Fibroblast of the aortic adventitia (primary cell): ENCODE data around the gene TMC6. TPM values are rescaled to one million over a fixed set of nuclear protein-coding genes. Genes with fewer than 3 reads are reported as not detected.
A peak's percentile ranks its signal among the peaks of the same experiment; 100 is the strongest.
"Not testable (repeated sequence)": the region's sequence is repeated elsewhere in the genome, so short reads cannot be mapped to it uniquely, and the experiment has no call there.

ENCODE experiments used
- DNase-seq: peaks from one replicate; pipeline ENCODE4 v3.0.0-alpha.2; 2010; ENCODE audit warnings: low read depth
- H3K4me3 ChIP-seq: 2 replicates; pipeline ENCODE4 v1.5.1; 2011; ENCODE audit warnings: low read depth, mild to moderate bottlenecking, control low read depth, low read length, moderate library complexity
- total RNA-seq: library from RNA; depleted of rRNA; stranded (reverse); fragments of >200 nt; gene quantifications from 2 replicates; pipeline ENCODE4 v1.2.3, GENCODE V29; 2012; ENCODE audit warnings: low replicate concordance
- TF ChIP-seq, protein P1 (sequence below): IDR thresholded peaks from 2 replicates; pipeline ENCODE4 v1.5.1; 2011; ENCODE audit warnings: mild to moderate bottlenecking, low read length, control low read depth, inconsistent platforms; ENCODE audit not compliant: insufficient read depth

Gene TMC6
- total RNA-seq, 1 donor, result not detected

- TF ChIP-seq, protein P1, sequence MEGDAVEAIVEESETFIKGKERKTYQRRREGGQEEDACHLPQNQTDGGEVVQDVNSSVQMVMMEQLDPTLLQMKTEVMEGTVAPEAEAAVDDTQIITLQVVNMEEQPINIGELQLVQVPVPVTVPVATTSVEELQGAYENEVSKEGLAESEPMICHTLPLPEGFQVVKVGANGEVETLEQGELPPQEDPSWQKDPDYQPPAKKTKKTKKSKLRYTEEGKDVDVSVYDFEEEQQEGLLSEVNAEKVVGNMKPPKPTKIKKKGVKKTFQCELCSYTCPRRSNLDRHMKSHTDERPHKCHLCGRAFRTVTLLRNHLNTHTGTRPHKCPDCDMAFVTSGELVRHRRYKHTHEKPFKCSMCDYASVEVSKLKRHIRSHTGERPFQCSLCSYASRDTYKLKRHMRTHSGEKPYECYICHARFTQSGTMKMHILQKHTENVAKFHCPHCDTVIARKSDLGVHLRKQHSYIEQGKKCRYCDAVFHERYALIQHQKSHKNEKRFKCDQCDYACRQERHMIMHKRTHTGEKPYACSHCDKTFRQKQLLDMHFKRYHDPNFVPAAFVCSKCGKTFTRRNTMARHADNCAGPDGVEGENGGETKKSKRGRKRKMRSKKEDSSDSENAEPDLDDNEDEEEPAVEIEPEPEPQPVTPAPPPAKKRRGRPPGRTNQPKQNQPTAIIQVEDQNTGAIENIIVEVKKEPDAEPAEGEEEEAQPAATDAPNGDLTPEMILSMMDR, result no peak
- H3K4me3 ChIP-seq, result no peak overlapping the region
- peak; percentile 90 for DNase-seq
These were observed 15.7 kb upstream of the TMC6 start for GRCh38 chr17:78144147-78144719.

GRCh38 chr17:78143214-78144146 lies 14.9 kb upstream of the TMC6 start:
- no peak overlapping the region for H3K4me3 ChIP-seq
- TF ChIP-seq, protein P1, result no peak
- DNase-seq, result no peak

DNA sequence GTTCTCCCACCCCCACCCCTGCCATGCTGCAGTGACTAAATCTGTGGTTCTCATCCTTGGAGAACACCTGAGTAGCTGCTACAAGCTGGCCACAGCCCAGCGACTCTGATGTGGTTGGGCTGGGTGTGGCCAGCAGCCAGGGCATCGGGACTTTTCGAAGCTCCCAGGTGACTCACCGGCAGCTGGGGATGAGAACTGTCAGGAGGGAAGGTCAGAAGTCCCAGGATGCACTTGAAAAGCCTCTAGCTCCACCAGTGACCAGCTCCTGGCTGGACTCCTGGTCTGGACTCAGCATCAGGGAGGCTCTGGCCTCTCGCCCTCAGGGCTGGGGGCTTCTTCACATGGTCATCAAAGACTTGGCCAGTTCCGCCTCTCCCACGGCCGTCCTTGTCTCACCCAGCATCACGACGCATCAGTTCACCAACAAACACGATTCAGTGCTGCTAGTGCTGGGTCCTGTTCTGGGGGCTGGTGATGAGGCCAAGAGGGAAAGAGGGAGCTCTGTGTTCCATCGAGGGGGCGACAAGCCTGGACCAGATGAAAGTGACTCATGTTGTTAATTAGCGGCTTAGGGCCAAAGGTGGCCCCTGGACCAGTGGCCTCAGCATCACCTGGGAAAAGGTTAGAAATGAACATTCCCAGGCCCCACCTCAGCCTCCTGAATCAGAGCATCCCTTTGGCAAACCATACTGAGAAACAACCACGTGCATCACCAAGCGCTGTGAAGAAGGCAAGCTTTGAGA lies 13.7 kb upstream of the TMC6 start:
- DNase-seq, result peak; percentile 42
- H3K4me3 ChIP-seq, result no peak overlapping the region
- TF ChIP-seq, protein P1, result no peak

DNA sequence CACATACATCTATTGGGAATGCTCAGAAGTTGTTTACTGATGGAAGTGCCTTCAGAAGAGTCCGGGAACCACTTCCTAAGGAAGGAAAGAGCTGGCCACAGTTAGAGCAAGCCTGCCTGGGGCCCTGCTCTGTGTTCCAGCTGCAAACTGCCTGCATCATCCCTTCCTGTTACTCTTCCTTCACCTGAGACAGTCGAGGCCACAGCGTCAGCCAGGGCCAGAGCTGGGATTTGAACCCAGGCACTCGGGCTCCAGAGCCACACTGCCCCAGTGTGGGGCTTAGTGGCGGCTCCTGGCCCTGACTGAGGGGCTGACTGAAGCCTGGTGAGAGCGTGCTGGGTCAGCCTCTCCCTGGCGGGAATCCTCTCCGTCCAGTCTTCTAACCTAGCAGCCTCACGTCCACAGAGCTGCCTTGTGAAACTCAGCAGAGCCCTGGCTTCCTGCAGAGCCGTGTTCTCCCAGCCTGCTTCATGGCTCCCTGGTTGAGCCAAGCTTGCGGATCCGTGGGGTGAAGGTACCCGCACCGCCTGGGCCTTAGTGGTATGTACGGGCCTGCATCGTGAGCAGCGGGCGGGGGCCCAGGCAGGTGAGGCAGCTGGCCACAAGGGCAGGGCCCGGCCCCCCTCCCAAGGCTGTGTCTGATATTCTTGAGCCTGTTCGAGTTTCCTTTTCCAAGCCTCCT lies 13.0 kb upstream of the TMC6 start:
- no peak overlapping the region for H3K4me3 ChIP-seq
- no peak for DNase-seq
- TF ChIP-seq, protein P1, result no peak

GRCh38 chr17:78140169-78141051 lies 11.9 kb upstream of the TMC6 start:
- peak; percentile 33 for DNase-seq
- TF ChIP-seq, protein P1, result no peak
- no peak overlapping the region for H3K4me3 ChIP-seq

GRCh38 chr17:78139861-78140168 lies 11.3 kb upstream of the TMC6 start:
- H3K4me3 ChIP-seq, DNase-seq: not testable (repeated sequence)
